Effector CD4-positive, alpha-beta T cell (primary cell): ENCODE results near the gene ERH.
A peak's percentile ranks its signal among the peaks of the same experiment; 100 is the strongest.

Source experiments
- DNase-seq: peaks from one replicate; pipeline ENCODE4 v3.0.0-alpha.2; 2020

Gene ERH

DNA sequence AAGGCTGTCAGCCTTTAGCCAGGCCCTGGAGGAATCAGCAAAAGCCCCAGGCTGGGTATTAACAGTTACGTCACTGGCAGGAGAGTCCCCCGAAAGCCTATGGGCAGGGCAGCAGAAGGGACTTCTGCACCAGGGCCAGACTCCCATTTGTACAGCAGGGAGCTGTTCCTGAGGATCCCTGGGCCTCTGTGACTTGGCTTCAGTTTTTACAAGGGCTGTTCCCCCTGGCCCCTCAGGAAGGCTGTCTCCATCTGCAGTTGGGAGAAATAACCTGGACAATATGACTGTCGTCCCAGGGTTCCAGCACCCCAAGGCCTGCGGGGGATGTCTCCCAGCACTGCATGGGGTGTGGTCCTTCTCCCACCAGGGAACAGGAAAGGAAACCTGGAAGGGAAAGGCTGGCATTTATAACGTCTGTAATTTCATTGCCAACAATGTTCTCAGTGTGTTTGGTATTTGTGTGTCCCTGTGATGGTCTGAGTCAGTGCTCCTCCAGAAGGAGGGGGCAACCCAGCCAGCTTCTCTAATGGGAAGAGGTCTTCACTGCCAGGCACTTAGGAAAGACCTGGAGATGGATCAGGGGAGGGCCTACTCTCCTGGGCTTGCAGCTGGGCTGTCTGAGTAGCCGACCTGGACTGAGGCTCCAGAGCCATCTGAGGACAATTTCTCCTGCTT lies 42.4 kb downstream of the ERH start:
- DNase-seq, result no peak

GRCh38 chr14:69355154-69355597 lies 42.9 kb downstream of the ERH start:
- no peak for DNase-seq

GRCh38 chr14:69354383-69355153 lies 43.5 kb downstream of the ERH start:
- peak; percentile 24 for DNase-seq

GRCh38 chr14:69353168-69353567 lies 44.9 kb downstream of the ERH start:
- DNase-seq, result no peak

DNA sequence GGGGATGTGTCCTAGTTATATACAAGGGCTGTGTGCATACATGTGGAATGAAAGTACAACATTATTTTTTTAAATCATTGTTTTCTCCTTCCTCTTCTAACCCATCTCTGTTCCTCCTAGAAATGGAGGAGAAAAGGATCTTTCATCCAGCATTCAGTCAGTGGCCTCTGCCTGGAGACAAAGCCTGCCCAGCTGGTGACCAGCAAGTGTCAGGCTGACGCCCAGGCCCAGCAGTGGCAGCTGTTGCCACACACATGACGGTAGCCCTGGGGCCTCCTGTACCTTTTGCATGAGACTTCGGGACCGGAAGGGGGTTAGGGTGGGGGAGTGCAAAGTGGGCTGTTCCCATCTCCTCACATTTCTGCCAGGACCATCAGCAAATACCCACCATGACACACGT lies 46.2 kb downstream of the ERH start:
- DNase-seq, result no peak

GRCh38 chr14:69351385-69351784 lies 46.7 kb downstream of the ERH start:
- no peak for DNase-seq

DNA sequence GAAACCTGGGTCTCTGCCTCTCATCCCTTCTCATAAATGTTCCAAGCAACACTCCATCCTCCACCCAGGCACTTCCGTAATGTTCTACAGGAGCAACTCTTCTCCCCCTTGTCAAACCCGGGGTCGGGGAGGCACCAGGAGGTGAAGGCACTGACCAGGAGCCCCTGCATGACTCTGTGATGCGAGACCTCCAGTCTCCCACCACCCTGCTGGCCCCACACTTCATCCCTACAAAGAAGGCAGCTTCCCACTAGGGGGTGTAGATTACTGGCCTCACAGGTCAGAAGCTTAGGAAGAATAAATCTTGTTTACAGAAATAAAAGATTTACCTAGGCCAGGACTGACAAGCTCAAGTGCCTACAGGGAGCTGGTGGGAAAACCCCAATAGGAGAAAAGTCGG lies 47.2 kb downstream of the ERH start:
- no peak for DNase-seq

DNA sequence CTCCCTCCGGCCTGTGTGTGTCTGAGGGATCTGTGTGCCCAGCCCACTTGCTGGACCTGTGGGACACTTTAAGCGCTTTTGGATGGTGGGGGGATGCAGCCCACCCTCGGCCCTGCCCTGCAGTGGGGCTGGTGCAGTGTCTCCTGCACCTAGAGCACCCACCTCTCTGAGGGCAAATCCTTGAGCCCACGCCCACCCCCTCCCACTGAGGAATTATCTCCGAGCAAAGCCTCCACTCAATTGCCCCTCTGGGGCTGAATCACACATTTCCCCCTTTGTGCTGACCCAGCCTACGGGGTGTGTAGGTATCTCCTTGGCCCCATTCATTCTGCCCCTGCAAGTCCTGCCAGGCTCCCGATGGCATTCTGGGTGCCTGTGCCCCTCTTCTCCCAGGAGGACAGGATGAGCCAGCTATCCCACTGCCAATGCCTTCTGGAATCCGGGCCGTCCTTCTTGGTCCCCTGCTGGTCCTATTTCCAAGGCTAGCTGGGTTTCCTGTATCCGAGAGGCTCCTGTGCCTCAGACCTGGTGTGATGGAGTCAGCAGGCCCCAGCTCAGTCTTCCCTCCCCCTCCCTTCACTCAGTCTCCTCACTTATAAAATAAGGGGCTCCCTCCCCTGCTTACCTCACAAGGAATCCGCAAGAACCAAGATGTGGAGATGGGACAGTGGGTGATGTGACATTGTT lies 48.9 kb downstream of the ERH start:
- no peak for DNase-seq

DNA sequence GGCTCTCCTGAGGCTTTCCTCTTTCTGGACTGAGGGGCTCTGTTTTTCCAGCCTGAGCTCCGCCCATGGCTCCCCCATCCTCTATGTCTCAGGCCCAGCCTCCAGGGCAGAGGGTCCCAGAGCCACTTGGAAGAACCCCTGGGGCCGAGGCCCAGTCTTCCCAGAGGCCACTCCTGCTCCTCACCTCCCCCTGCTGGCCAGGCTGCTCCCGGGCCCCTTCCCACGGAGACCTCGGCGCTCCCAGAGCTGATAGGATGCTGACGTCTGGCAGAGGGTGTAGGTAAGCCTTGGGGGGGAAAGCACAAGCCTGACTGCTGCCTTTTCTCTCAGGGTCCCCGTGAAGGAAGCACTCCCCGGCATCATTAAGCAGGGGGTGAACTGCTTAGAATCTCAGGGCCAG lies 51.4 kb downstream of the ERH start:
- DNase-seq, result no peak

DNA sequence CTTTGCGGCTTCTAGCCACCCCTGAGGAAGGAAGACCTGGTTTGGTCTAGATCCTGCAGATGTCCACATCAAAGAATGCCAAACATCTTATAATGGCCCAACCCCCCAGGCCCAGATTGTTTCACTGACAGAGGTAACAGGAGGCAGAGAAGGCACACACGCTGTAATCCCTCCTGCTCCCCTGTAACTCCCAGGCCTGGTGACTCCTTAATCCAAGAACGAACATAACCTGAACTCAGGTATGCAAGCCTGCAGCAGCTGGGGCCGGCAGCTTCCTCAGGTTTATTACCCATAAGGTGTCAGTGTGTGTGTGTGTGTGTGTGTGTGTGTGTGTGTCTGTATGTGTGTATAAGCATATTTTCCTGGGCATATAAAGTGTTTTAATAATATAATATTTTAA lies 52.7 kb downstream of the ERH start:
- no peak for DNase-seq

- DNase-seq, result no peak
Observed at GRCh38 chr14:69344171-69344570, 53.9 kb downstream of the ERH start.

DNA sequence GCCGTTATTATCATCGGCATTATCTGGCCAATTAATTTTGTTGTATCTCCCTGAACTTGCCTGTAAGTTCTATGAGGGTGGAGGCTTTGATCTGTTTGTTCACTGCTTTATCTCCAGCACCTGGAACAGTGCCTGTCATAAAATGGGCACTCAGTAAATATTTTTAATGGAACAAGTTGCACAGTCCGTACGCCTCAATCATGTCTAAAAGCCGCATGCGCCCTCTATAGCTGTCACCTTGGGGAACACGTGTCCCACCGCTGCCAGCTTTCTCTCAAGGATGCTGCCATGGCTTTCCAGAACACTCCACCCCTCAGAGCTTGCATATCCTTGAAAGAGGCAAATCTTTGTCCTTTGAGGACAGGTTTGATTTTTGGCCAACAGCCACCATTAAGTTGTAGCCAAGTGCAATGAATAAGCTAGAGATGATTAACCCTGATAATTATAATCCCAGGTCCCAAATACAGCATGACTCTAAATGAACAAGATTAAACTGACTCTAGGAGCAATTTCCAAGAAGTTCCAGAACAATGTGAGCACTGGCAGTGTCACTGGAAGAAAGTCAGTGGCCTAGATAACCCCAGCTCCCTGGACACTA lies 55.1 kb downstream of the ERH start:
- no peak for DNase-seq

DNA sequence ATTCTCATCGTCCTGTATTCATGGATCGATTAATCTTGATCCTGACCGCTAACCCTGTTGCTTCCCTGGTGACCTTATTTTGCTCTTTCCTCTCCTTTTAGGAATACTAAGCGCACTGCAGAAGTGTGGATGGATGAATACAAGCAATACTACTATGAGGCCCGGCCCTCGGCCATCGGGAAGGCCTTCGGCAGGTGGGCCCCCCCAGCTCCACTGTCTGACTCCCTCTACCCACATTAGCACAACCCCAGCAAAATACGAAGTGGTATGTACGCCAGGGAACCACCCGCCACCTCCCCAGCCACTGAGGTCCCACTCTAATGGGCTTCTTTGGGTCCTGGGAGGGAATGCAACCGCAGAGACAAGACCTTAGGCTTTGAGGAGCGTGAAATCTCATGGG lies 58.7 kb downstream of the ERH start:
- DNase-seq, result no peak

DNA sequence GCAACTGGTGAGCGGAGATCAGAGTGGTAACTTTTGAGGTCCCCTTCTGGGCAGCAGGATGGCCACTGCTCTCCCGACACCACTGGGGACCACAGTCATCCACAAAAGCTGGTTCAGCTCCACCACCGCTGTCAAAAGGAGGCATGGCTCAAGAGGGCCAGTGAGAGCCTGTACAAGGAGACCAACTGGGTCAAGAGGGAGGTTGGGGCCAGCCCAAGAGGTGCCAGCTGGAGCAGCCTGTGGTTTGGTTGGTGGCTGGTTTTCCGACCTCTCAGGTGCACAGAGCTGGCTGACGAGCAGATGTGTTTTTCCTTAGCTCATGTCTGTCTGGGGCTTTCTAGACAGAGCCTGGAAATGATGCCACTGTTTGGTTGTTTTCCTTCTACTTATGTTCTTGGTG lies 60.1 kb downstream of the ERH start:
- no peak for DNase-seq

DNA sequence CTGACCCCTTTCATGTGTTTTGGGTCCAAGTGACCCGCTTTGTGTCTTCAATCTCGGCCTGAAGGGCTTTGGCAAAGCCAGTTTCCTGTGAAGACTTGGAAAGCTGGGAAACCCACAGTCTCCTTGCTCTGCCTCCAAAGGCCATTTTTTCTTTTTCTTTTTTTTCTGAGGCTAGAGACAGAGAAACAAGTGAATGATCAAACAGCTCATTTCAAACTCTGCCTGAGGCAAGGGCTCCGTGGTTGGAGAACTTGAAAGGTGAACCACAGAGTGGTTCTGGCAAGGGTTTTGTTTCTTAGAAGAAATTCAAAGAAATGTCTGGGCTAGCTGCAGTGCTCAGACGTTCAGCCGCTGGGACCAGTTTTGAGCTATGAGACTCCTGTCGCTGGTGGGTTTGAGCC lies 62.7 kb downstream of the ERH start:
- DNase-seq, result no peak

- DNase-seq, result no peak
Observed at GRCh38 chr14:69334576-69334975, 63.5 kb downstream of the ERH start.

- no peak for DNase-seq
Observed at GRCh38 chr14:69333791-69334337, 64.2 kb downstream of the ERH start.

GRCh38 chr14:69332782-69333395 lies 65.2 kb downstream of the ERH start:
- DNase-seq, result no peak

- no peak for DNase-seq
Observed at GRCh38 chr14:69331206-69331605, 66.9 kb downstream of the ERH start.
